ENCODE measurements around the gene MT1F.
"Not testable (repeated sequence)": the region's sequence is repeated elsewhere in the genome, so short reads cannot be mapped to it uniquely, and the experiment has no call there.

Gene MT1F

DNA sequence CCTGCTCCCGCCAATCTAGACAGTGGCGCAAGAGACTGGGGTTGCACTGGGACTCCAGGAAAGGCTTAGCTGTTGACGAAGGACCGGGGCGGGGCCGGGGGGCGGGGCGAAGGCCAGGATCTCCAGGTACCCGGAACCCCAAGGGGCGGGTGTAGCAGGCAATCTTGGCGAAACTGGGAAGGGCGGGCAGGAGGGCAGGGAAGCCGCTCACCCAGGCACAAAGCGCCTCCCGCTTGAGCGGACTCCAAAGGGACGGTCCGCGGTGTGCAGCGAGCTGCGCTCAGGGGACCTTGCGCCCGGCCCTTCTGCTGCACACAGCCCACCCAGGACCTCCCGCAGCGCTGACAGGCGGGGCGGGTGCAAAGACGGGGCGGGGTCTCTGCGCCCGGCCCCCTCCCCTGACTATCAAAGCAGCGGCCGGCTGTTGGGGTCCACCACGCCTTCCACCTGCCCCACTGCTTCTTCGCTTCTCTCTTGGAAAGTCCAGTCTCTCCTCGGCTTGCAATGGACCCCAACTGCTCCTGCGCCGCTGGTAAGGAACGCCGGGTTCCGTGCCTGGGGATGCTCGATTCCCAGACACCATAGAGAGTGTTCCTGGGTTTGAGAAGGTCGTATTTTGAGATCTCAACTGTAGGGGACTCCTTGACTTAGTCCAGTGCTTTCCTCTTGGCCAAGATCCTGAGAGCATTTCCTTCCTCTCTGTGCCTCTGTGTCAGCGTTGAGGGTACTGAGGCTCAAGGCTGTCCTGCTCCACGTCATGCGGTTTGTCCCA, at the start of gene MT1F:
TSS of gene MT1F (plus strand) at position 405 of the 772 bp plus-strand sequence. CDS start at position 505, 100 bp downstream.
- DNase-seq = peak; percentile 83 to 88 (median 84)

DNA sequence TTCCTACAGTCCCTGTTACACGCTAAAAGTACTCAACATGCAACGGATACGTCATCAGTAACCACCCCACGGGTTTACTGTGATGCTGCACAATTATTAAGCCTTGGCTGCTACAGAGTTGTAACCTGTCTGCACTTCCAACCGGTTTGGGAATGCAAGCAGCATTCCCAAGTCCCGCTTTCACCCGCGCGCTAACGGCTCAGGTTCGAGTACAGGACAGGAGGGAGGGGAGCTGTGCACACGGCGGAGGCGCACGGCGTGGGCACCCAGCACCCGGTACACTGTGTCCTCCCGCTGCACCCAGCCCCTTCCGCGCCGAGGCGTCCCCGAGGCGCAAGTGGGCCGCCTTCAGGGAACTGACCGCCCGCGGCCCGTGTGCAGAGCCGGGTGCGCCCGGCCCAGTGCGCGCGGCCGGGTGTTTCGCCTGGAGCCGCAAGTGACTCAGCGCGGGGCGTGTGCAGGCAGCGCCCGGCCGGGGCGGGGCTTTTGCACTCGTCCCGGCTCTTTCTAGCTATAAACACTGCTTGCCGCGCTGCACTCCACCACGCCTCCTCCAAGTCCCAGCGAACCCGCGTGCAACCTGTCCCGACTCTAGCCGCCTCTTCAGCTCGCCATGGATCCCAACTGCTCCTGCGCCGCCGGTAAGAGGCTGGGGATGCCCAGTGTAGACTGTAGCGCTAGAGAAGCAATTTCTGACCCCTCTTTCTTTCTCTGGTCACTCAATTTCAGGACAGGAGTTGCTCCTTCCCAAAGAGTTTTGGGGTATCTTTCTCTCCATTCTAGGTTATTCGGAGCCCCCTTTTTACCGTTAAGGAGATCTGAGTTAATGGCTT, 49.5 kb upstream of the MT1F start, which contains the start of gene MT2A:
TSS of gene MT2A (plus strand) at position 542 of the 833 bp plus-strand sequence. CDS start at position 614, 72 bp downstream.
- peak; percentile 98 to 99 (median 99) for DNase-seq

DNA sequence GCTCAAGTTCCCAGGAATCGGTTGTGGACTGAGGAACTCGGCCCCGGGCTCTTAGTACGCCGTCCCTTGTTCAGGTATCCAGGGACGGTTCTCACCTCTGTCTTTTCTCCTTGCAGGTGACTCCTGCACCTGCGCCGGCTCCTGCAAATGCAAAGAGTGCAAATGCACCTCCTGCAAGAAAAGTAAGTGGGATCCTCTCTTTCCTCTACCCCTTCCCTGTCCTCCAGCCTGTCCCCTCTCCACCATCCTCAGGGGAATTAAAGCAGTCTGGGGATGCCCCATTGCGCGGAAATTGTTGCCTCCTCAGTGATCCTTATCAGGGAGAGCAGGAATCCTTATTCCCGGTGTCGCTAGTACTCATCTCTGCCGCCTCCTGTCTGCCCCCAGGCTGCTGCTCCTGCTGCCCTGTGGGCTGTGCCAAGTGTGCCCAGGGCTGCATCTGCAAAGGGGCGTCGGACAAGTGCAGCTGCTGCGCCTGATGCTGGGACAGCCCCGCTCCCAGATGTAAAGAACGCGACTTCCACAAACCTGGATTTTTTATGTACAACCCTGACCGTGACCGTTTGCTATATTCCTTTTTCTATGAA, 48.8 kb upstream of the MT1F start:
- no peak for DNase-seq

DNA sequence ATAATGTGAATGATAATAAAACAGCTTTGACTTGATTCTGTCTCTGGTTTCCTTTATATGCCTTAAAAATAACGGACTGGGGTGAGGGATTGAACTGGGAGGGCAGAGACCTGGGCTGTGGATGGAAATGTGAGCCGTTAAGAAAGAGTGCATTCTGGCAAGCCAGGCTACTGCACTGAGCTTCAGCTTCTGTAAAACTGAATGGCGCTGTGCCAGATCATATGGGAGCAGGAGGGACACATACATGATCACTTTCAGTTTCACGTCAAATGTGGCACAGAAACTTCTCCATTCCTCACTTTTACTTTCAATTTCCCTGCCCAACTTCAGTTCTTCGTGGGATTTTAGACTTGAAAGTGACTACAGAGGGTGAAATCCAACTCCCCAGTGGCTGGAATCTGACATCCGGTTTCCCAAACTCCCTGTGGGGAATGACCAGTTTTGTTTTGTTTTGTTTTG, 48.3 kb upstream of the MT1F start:
- DNase-seq = peak; percentile 95 to 99 (median 98)

DNA sequence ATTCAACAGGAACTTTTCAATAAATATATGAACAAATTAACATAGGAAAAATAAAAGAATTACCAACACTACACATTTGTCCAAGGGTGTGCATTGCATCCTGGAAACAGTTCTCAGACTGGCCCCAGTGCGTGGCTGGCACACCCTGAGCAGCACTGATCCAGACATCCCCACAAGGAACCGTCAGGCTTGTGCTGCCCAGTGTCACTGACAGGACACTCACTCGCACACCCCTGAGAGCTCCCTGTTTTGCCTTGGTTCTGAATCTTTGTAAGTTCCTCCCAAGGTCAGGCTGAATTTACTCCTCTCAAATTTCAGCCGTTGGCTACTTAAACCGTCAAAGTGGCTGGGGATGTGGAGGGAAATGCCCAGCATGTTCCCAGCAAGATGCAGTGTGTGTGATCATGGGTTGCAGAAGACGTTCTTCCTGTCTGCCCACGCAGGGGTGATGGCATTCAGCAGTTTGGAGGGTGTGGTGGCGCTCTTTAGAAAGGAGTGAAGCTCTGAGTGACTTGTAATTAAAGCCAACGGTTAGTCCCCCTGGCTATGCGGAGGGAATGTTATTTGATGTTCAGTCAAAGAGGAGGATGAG, 47.6 kb upstream of the MT1F start:
- DNase-seq = peak; percentile 96 to 99 (median 98)

DNA sequence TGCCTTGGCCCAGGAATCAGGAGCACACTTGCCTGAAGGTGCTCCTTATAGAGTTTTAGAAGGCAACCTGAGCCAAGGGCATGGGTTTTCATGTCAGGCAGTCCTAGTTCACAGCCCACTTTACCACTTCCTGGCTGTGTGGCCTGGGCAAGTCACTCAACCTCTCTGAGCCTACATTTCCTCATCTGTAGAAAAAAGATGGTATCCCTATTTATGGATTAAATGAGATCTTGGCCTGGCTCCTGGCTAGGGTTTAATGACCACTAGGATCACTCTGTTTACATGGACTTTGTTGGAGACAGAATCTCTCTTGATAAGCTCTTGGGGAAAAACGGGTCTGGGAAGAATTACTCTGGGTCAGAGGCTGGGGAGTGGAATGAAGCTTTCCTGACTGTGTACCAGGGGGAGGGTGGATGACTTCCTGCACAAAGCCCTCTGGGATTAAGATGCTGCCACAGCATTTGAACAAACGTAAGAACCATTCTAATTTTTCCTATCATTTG, 47.1 kb upstream of the MT1F start:
- DNase-seq = no peak

DNA sequence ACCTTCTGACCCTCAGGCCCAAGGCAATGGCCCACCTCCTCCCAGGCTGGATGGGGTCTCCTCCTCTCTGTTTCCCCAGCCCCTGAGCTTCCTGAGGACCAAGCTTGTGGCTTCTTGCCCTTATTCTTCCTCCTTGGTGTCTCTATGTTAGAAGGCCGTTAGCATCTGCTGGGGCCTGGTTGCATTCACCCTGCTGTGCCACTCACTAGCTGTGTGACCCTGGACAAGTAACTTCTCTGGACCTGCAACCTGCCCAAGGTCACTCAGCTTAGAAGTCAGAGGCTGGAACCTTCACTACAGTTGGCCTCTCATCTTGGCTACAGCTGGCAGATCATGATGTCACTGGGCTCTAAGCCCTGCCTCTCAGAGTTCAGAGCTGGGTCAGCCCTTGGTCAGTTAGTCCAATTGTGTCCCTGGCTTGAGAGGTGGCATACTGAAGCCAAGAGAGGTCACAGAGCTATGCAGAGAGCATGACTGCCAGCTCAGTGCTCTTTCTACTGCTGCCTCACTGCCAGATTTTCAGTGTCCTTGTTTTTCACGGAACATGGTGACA, 46.4 kb upstream of the MT1F start:
- peak in 2 of 3 donors; percentile 46 to 60 for DNase-seq

DNA sequence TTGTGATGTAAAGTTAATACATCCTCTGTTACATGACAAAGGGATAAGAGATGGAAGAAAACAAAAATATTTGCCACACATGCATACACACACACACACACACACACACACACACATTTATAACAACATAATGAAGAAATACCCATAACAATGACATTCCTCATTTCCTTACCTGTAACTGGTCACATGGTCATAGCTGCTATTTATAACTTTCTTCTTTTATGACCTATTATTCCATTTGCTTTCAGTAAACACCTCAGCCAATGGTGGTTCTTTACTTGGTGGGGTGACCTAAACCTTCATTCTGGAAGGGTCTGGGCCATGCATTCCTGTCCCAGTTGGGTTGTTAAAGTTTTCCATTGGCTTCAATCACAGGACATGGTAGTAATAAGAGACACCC, 44.1 kb upstream of the MT1F start:
- DNase-seq = no peak

DNA sequence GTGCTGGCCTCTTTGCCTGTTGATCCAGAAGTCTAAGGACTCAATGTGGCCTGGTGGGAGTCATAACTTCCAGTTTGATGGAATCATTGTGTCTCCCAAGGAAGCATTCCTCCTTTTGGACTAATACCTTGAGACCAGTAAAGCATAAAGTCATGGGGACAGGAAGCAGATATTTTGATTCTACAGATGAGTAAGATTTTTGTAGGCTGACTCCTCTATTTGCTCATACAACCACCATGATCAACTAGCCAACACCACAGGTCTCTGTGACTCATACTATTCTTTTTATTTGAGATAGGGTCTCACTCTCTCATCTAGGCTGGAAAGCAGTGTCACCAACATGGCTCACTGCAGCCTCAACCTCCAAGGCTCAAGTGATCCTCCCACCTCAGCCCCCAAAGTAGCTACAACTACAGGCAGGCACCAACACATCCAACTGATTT, 43.2 kb upstream of the MT1F start:
- DNase-seq = no peak

DNA sequence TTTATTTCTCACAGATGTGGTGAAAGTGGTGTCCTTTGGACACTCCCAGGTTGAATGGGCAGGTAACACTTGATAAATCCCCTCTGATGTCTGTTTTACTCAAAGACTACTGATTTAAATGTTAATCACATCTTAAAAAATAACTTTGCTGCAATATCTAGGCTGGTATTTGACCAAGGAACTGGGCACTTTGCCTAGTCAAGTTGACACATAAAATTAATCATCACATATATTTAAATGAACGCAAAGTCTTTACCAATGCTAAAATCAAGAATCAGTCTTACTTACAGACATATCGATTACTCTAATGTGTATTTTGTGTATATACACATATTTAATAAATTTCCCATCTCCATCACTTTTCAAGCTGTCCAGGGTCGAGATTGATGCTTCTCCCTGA, 42.4 kb upstream of the MT1F start:
- DNase-seq = no peak

DNA sequence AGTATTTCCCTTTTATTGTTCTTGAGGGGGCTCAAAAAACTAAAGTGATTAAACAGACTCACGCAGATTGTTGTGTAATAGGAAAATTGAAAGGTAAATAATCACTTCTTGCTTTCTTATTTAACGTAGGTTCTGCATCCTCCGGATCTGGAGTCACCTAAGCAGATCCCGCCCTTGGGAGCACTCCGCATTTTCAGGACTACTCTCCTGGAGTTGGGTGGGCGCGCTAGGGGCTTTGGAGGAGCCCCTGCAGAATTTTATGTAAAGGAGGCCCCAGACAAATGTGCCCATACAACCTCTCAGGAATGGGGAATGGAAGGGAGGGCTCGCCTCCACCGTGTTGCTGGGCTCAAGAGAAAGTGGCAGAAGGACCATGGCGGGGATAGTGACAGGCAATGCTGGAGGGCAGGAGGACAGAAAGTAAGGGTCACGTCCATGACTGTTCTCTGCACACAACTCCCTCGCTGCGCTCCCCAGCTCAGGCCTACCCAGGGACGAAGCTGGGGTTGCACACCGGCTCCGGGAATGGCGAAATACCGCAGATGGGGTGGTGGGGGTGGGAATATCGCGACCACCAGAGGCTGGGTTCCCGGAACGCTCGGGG, 41.0 kb upstream of the MT1F start:
- DNase-seq = no peak

DNA sequence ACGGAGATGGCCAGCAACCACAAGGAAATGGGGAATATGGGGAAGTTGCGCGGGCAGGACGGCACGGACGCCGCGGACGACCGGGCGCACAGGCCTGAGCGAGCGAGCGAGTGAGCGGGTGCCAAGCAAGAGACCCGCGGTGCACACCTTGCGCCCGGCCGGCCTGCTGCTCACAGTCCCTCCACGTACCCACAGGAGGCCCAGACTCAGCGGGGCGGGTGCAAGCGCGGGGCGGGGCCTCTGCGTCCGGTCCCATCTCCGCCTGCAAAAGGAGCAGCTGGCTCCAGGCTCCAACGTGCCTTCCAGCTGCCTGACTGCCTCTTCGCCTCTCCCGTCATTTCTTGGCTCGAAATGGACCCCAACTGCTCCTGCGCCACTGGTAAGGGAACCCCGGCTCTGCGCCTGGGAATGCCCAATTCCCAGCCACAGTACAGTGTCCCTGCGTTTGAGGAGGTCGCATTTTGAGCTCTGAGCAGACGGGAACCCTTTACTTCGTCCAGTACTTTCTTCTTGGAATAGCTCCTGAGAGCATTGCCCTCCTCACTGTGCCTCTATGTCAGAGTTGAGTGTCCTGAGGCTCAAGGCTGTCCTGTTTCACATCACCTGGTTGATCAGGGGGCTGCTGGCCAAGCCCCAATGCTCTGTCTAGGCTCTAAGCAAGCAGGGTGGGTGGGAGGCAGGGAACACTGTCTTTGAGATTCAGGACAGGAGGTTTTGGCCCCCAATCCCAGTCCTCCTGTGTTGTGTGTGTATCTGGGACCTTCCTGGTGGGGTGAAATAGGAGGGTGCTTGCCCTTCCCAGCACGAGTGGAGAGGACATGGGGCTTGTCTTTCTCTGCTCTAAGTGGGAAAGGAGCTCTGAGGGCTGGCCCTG, 40.3 kb upstream of the MT1F start:
- peak in 1 of 3 donors; percentile 60 for DNase-seq

DNA sequence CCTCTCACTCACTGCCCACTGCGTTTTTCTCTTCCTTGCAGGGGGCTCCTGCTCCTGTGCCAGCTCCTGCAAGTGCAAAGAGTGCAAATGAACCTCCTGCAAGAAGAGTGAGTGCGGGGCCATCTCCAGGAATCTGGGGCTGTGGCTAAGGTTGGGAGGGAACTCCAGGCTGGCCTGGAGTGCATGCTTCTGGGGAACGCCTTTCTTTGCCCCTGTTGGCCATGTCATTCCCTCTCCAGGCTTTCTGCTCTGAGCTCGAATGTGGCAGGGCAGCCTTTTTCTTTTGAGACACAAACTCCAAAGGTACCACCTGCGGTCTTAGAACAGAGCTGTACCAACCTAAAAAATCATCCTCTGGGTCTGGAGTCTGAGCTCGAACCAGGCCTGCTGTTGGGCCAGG, 39.6 kb upstream of the MT1F start:
- no peak for DNase-seq

DNA sequence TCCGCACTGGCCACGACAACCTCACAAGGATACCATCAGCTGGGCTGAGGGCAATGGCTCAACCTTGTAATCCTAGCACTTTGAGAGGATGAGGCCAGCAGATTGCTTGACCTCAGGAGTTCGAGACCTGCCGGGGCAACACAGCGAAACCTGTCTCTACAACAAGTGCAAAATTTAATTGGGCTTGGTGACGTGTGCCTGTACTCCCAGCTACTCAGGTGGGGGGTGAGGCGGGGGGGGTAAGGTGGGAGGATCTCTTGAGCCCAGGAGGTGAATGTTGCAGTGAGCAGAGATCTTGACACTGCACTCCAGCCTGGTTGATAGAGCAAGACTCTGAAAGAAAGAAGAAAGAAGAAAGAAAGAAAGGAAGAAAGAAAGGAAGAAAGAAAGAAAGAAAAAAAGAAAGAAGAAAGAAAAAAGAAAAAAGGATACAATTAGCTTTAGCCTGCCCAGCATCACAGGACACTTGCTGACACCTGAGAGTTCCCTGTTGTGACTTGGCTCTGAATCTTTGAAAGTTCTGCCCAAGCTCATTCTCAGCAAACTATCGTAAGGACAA, 37.3 kb upstream of the MT1F start:
- DNase-seq = no peak

DNA sequence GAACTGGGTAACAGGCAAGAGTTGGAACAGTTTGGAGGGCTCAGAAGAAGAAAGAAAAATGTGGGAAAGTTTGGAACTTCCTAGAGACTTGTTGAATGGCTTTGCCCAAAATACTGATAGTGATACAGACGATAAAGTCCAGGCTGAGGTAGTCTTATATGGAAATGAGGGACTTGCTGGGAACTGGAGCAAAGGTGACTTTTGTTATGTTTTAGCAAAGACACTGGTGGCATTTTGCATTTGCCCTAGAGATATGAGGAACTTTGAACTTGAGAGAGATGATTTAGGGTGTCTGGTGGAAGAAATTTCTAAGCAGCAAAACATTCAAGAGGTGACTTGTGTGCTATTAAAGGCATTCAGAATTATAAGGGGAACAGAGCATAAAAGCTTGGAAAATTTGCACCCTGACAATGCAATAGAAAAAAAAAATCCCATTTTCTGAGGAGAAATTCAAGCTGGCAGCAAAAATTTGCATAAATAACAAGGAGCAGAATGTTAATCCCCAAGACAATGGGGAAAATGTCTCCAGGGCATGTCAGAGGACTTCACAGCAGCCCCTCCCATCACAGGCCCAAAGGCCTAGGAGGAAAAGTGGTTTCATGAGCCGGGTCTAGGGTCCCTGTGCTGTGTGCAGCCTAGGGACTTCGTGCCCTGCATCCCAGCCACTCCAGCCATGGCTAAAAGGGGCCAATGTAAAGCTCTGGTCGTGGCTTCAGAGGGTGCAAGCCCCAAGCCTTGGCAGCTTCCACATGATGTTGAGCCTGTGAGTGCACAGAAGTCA, 35.9 kb upstream of the MT1F start:
- not testable (repeated sequence) for DNase-seq

DNA sequence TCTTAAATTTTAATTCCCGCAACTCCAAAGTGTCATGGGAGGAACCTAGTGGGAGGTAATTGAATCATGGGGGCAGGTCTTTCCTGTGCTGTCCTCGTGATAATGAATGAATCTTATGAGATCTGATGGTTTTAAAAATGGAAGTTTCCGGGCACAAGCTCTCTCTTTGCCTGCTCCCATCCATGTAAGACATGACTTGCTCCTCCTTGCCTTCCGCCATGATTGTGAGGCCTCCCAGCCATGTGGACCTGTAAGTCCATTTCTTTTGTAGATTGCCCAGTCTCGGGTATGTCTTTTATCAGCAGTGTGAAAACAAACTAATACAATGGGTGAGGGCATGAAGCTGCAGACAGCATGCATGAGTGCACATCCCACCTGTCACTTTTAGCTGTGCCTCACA, 34.6 kb upstream of the MT1F start:
- DNase-seq = not testable (repeated sequence)

DNA sequence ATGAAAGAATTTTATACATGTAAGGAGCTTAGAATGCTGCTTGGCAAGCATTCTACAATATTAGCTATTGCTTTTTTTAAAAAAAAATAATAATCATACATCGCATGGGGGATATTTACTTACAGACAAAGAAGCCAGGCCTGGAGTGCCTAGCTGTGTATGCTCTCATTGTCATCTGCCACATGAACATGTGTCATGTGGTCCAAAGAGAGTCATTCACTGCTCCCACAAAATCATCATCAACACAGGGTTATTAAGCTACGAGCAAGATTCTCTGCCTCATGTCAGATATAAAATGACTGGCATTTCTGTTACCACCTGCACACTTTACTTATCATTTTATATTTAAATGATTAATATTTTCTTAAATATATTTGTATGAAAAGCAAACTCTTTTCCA, 34.1 kb upstream of the MT1F start:
- no peak for DNase-seq

DNA sequence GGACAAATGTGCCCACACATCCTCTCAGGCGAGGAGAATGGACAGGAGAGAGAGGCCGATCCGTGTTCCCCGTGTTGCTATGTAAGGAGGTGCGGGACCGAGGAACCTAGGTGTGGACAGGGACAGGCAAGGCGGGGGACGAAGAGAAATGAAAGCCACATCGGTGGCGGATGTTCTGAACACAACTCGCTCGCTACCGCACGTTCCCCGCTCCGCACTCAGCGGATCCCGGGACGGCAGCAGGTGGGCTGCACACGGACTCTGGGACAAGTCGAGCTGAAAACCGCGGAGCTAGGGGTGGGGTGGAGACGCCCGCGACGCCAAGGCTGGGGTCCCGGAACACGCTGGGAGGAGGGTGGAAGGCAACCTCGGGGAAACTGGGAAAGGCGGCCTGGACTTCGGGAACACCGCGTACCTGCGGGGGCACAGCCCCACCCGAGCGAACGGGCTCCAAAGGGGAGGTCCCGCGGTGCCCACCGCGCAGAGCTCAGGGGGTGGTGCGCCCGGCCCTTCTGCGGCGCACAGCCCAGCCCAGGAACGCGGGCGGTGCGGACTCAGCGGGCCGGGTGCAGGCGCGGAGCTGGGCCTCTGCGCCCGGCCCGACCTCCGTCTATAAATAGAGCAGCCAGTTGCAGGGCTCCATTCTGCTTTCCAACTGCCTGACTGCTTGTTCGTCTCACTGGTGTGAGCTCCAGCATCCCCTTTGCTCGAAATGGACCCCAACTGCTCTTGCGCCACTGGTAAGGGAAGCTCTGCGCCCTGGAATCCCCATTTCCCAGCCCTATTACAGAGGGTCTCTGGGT, 32.4 kb upstream of the MT1F start, which contains the start of gene MT1E:
TSS of gene MT1E (plus strand) at position 642 of the 803 bp plus-strand sequence. CDS start at position 713, 71 bp downstream.
- DNase-seq = peak; percentile 68 to 72 (median 71)
